T-helper 9 cell (primary cell): ENCODE data around the gene CRACR2B.

Experiments
- DNase-seq: peaks from one replicate; pipeline ENCODE4 v3.0.0-alpha.2; 2020

Gene CRACR2B

DNA sequence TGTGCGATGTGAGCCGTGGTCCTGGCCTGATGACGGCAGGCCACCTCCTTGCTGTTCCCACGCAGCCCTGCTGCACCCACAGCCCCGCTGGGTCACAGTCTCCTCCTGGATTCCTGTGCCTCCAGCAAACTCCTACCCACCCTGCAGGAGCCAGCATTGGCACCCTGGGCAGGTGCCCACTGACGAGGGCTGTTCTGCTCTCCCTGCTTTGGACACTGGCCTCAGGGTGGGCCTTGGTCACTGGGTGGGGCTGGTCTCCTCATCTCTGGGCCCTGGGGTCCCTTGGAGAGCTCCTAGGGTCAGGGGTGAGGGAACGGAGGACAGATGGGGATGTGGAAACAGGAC is 27.6 kb downstream of the CRACR2B start:
- DNase-seq = no peak

DNA sequence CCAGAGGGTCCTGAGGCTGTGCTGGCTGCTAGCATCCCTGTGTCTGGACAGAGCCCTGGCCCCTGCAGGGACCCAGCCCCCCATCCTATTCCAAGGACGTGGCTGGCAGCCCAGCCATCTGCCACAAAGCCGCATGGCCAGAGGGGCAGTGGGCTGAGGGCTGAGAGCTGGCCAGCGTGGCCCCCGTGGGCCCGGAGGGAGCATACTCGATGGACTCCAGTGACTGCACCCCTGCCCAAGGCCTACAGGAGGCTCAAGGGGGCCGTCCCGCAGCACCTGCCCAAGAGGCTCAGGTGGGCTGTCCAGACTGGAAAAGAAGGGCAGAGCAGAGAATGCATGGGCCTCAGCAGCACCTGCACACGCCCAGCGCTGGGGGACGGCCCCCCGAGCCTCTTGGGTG is 28.1 kb downstream of the CRACR2B start:
- no peak for DNase-seq

DNA sequence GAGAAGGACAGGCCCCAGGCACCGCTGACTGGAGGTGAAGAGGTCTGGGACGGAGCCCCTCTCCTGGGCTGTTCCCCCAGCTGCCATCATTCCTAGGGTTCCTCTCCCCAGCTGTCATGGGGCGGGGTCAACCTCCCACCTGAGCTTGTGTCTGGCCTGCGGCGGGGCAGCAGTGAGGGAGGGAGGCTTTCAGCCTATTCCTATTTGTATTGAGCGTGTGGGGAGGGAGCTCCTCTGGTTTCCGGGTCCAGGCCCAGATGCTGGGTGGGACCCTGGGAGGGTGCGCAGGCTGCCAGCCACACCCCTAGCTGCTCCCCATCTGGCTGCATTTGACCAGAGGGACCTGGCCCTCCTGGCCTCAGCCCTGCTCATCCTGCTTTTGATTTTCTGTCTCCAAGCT is 28.7 kb downstream of the CRACR2B start:
- DNase-seq = no peak

DNA sequence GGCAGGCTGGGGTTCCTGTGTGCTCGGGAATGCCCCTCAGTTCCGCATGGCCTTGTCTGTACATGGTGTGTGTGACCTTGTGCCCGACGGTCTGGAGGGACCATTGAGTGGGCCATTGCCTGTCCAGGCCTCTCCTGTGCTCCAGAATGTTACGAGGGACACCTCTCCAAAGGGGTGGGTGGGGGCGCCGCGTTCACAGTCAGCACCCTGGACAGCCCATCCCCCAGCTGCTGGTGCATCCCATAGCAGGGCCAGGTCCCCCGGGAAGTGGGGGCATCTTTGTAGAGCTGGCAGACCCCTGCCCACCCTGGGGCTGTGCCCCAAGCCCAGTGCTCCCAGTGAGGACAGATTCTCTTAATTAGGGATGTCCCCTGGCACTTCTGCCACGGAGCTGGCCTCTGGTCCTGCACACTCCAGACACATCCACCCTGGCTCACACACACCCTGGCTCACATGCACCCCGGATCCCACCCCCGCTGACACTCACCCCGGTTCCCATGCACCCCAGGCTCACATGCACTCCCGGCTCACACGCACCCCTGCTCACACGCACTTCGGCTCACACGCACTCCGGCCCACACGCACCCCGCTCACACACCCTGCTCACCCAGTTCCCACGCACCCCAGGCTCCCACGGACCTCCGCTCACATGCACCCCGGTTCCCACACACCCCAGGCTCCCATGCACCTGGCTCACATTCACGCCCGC is 30.5 kb downstream of the CRACR2B start:
- DNase-seq = no peak

DNA sequence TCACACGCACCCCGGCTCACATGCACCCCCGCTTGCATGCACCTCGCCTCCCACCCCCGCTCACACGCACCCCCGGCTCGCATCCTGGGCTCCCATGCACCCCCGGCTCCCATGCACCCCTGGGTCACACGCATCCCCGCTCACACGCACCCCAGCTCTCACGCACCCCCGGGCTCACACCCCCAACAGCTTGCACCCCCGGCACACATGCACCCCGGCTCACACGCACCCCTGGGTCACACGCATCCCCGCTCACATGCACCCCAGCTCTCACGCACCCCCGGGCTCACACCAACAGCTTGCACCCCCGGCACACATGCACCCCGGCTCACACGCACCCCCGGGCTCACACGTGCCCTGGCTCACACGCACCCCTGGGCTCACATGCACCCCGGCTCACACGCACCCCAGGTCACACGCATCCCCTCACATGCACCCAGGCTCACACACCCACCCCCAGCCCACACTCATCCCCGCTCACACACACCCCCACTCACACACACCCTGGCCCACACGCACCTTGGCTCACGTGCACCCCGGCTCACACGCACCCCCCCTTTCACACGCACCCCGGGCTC is 31.1 kb downstream of the CRACR2B start:
- no peak for DNase-seq

DNA sequence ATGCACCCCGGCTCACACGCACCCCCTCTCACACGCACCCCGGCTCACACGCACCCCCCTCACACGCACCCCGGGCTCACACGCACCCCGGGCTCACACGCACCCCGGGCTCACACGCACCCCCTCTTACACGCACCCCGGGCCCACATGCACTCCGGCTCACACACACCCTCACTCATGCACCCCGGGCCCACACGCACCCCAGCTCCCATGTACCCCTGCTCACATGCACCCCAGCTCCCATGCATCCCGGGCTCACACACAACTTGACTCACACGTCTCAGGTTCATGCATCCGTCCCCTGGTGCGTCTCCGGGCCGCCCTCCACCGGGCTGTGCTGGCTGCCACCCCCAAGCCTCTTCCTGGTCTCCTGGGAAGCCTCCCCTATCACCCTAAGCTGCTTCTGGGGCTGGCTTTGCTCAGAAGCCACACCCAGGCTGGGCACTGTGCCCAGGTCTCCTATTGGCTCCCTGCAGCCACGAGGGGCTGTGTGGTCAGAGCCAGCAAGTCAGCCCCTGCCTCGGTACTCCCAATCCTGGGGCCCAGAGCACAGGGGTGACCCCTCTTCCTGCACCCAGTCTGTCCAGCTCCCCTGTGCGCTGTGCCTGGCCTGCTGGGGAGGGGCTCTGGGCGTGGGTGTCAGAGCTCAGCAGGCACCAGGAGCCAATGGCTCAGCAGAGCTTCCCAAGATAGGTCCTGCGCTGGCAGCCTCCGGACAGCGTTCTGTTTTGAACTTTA is 31.8 kb downstream of the CRACR2B start:
- DNase-seq = no peak

DNA sequence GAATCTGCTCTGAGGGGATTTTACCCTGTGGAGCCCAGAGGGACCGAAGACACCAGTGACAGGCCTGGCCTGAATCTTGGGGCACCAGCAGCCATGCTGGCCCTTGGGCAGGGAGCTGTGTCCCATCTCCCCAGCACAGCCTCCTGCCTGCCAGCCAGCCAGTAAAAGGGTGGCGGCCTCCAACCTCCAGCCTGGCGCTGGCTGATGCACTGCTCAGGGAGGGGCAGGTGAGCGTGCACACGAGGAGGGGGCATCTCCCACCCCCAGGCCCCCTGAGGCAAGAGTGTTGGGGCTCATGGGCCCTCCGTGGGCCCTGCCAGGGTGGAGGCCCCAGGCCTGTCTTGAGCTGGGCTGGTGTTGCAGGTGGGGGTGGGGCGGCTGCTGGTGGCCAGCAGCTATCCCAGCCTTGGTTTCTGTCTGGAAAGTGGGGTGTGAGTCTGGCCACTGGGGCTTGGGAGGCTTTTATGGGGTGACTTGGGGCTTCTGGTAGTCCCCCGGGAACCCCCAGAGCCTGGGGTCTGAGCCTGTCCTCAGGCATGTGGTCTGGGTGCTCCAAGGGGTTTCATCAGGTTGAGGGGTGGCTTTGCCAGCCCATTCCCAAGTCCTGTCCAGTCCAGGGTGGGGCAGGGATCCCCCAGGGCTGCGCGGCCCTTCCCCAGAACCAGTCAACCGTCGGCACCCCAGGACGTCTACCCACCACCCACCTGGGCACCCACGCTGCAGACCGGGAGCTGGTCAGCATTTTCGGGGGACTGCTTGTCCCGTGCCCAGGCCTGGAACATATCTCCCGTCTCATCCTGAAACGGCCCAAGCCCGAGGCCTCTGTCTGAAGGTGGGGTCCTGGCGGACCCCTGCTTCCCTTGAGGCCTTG is 32.8 kb downstream of the CRACR2B start:
- no peak for DNase-seq

DNA sequence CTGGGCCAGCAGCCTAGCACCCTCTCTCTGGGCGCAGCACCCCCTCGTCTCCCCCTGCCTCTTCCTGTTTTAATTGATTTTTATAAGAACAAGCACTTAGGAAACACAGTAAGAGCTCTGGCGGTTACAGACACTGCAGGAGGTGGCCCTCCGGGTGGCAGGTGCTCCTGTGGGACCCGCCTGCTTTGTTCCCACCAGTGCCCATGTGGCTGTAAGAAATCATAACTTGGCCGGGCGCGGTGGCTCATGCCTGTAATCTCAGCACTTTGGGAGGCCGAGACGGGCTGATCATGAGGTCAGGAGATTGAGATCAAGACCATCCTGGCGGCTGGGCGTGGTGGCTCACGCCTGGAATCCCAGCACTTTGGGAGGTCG is 33.4 kb downstream of the CRACR2B start:
- no peak for DNase-seq

DNA sequence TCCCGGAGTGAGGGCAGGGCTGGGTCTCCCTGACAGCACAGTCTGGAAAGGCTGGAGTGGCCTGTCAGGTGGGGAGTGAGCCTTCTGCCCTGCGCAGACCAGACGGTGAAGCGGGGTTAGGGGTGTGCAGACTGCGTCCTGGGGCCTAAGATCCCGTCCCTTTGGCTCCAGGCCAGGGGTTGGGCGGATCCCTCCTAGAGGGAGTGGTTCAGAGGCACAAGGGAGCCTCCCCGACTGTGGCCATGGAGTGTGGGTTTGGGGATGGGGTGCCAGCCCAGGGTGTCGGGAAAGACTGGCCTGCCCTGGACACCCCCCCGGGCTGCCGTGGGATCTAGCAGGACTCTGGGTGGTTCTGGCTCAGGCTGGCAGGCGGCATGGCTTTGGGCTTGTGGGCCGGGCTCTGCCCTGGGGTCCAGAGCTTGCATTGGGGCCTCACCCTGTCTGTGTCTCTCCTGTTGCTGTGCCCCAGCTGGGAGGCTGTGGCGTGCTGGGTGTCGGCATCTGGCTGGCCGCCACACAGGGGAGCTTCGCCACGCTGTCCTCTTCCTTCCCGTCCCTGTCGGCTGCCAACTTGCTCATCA is 34.5 kb downstream of the CRACR2B start:
- no peak for DNase-seq

DNA sequence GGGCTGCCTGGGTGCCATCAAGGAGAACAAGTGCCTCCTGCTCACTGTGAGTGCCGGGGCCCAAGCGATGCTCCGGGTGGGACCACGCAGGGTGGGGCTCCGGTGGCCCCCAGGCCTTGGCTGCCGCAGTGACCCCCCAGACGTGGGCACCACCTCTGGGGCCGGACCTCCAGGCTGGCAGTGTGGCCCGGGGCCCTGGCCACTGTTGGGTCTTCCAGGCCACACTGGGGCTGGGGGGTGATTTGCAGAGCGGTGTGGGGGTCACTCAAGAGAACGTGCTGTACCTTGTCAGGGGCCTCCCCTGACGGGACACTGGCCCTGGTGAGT is 34.9 kb downstream of the CRACR2B start:
- DNase-seq = no peak

DNA sequence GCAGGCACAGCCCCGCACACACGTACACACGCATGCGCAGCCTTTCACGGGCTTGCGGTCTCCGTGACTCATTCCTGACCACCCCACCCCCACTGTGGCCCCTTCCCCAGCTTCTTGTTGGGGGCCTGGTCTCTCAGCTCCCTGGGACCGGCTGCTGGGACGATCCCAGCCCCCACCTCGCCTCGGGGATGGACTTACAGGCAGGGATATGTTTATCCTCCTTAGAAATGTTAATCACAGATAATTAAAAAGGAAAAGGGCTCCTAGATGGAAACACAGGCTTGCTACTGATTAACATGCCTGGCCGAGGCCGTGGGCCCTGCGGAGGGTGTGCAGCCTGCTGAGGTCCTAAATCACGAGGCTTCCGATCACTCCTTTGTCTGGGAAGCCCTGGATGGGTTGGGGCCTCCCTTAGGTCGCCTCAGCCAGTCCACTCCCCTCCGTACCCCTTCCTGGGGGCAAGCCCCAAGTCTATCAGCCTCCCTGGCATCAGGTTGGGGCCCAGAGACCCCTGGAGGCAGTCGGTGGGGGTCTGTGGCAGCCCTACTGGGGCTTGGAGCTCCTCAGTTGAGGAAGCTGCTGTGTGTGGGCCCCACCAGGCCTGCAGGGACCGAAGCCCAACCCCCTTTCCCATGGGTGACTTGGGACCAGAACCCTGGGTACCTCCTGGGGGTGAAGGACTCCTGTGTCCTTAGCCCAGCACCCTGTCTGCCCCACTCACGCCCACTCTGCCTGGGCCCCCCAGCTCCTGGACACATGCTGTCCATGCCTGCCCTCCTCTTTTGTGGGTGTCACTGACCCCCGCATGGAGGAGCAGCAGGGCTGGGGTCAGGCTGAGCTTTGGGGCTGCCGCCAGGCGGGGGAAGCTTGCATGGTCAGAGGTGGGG is 35.5 kb downstream of the CRACR2B start:
- DNase-seq = no peak

DNA sequence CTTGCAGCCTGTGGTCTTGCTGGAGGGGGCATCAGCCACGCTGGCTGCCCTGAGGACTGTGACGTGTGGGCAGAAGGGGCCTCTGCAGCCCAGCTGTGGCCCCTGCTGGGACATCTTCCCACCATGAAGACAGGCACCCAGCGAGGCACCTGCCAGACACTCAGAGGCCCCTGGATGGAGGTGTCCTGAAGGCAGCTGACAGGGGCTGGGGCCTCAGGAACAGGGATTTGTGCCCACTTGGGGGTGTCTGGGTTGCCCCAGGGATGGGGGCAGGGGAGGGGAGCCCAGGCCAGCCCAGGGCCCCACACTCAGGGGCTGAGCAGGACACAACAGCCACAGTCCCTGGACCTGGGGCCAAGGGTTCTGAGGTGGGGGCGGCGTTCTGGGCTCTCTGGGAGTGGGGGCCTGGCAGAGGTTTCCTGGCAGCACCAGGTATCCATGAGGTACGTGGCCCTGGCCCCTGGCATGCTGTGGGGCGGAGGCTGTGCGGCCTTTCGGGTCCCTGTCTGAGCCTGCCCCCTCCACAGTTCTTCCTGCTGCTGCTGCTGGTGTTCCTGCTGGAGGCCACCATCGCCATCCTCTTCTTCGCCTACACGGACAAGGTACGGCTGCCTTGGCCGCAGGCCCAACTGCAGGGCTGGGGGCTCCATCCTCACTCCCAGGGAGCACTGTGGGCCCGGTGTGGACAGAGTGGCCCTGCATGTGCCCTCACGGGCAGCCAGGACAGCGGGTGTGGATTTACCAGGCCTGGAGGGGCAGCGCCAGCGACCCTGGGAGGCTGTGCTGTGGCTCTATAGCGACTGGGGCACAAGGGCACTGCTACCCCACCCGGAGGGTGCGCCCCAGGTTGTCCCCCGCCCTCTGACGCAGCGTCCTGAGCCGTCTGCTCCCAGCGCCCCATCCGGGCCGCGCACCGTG is 36.5 kb downstream of the CRACR2B start:
- no peak for DNase-seq

DNA sequence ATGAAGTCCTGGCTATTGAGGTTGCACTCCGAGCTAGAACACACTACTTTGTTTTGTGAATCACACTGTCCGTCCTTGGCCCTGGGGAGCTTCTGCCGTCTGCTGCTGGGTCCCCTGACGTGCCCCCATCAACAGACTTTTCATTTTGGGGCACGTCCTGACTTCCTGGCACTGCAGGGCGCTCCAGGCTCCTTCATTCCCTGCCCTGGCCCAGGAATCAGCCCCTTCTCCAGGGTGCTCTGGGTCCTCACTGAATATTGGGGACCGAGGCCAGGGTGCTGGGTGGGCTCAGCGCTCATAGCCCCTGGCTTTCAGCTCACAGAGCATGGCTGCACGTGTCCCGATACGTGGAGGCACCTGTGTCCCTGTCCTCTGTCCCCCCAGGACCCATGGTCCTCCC is 37.2 kb downstream of the CRACR2B start:
- DNase-seq = no peak

DNA sequence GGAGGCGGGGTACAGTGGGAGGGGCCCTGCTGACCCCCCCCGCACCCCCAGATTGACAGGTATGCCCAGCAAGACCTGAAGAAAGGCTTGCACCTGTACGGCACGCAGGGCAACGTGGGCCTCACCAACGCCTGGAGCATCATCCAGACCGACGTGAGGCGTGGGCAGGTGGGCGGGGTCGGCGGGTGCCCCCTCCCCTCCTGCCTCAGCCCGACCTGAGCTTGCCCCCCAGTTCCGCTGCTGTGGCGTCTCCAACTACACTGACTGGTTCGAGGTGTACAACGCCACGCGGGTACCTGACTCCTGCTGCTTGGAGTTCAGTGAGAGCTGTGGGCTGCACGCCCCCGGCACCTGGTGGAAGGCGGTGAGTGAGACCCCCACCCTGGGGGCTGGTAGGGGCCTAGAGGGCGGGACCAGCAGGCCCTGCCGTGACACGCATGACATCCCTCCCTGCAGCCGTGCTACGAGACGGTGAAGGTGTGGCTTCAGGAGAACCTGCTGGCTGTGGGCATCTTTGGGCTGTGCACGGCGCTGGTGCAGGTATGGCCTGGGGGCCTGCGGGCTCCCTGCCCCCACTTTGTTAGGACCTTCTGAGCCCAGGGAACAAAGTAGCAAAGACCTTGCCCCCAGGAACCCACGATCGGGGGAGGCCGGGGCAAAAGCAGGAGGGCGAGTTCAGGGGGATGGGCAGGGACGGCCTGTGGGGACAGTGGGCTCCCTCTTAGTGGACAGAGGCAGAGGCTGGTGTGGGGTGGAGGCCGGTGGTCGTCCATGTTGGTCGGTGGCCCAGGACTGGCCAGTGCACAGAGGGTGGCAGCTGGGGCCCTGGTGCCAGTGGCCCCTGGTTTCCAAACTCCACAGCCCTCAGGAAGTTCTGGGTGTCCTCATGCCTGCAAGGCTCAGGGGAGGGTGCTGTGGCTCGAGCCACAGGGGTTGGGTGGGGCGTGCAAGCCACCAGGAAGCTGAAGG is 38.0 kb downstream of the CRACR2B start:
- DNase-seq = no peak

DNA sequence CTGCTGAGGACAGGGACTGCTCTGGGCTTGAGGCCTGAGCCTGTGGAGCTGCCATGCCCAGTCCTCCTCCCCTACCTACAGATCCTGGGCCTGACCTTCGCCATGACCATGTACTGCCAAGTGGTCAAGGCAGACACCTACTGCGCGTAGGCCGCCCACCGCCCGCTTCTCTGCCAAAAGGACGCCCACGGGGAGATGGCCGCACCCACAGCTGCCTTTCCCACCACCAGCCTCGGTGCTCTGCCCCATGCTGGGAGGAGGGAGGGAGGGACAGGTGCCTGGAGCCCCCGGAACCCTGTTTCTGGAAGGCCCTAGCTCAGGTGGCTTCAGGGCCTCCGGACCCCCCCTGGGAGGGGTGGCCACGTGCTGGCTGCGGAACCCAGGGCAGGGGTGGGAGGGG is 38.8 kb downstream of the CRACR2B start:
- DNase-seq = no peak

DNA sequence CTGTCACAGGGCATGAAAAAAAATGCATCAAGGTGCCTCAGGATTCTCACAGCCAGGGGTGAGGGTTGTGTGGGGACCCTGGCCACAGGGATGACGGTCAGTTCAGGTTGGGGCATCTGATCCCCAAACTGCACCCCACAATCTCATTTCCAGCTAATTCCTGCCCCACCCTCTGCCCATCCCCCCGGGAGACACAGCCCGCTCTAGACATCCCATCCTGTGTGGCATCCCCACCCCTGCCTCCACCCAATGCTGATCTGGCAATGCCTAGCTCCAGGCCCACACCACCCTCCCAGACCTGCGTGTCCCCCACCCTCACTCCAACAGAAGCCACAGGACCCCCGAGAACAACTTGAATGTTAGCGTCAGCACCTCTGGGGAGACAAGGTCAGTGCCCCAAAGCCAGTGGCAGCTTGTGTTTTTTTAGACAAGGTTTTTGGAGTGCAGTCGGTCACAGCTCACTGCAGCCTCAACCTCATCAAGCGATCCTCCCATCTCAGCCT is 40.2 kb downstream of the CRACR2B start:
- DNase-seq = no peak

DNA sequence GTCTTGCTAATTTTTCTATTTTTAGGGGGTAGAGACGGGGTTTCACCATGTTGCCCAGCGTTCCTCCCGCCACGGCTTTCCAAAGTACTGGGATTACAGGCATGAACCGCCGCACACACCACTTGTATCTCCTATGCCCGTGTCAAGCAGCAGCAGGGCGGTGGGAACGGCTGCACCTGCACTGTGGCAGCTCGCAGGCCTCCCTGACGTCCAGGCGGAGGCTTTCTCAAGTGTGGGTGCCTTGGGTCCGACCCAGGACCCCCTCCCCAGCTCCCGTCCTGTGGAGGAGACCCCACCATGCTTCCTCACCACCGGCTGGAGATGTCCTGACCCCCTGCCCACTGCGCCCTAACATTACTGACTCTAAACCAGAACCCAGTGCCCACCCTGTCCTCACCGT is 40.7 kb downstream of the CRACR2B start:
- no peak for DNase-seq

DNA sequence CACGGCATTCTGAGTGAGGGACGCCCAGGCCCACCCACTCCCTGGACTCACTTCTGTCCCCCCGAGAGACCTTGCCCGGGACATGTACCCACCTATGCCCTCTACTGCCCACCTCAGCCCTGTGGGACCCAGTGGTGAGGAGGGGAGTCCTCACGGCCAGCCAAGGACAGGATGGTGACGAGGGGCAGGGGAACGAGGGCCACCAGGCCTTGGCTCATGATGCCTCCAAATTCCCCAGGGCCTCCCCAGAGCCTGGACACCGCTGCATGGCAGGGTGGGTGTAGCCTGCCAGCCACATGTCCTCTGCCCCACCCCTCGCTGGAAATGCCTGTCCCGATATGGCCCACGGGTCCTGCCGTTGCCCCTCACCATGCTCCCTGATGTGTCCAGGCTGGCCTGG is 41.1 kb downstream of the CRACR2B start:
- no peak for DNase-seq

DNA sequence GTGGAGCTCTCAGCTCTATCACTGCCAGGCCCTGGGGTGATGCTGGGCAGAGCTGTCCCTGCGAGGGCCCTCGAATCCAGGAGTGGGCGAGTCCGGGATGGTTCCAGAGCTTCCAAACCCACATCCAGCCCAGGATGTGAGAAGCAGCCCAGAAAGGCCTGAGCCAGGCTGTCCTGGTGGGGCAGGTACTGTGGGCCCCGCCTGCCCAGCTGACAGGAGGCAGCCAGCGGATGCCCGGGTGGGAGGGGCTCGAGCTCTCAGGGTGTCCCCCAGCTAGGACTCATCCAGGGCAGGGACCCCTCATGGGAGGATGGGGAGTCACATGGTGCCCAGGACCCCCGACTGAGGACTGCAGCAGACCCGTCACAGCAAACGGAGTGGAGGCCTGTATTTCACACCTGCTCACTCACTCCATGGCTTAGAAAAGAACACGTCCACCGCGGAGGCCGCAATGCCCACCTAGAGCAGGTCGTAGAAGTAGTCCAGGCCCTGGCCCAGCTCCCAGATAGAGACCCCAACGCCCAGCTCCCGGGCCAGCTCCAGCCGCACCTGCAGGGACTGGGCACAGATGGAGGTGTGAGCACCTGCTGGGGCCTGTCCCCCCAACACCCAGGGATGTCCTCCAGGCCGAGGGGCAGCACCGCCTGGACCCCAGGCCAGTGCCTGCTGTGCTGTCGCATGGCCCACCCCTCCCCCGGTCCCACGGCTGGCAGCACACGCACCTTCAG is 41.8 kb downstream of the CRACR2B start:
- DNase-seq = no peak
